ENCODE results near the gene CTDSPL2.

The CTDSPL2 gene

DNA sequence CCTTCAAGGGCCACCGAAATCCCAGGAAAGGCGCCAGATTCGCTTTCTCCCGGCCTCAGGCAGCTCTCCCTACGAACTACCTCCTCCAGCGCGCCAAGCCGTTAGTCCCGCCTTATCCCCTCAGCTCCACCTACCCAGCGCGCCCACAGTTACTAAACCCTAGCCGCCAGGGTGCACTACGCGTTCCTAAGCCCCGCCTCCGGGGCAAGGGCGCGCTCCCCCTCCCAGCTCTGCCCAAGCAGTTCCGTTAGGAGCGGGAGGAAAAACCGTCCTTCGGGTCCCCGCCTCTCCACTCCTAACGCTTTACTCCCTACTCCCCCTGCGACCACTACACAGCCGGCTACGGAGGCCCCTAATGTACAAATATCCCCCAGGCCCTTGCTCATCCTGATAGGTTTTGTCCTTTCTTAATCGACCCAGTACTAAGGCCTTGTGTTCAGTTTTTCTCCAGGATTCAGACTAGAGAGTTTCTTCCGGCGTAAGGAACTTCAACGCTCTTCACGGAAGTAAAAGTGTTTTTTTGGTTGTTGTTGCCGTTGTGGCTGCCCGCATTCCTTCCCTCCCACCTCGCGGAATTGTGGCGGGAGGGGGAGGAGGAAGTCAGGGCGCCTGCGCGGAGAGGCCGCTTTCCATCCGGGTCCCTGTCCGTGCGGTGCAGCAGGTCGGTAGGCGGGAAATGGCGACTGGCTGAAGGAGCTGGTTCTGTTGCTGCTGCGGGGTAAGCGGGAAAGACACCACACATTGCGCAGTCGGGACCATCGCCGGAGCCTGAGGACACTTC is at the start of gene CTDSPL2:
Gene CTDSPL2 (plus strand): TSS at position 655 of the 781 bp plus-strand sequence. CDS start 31,386 bp downstream, outside the sequence.
- DNase-seq (ENCODE audit: insufficient read length, low spot score) (peak; percentile 47), FAIRE-seq (no peak)
- TF ChIP-seq, protein P1, sequence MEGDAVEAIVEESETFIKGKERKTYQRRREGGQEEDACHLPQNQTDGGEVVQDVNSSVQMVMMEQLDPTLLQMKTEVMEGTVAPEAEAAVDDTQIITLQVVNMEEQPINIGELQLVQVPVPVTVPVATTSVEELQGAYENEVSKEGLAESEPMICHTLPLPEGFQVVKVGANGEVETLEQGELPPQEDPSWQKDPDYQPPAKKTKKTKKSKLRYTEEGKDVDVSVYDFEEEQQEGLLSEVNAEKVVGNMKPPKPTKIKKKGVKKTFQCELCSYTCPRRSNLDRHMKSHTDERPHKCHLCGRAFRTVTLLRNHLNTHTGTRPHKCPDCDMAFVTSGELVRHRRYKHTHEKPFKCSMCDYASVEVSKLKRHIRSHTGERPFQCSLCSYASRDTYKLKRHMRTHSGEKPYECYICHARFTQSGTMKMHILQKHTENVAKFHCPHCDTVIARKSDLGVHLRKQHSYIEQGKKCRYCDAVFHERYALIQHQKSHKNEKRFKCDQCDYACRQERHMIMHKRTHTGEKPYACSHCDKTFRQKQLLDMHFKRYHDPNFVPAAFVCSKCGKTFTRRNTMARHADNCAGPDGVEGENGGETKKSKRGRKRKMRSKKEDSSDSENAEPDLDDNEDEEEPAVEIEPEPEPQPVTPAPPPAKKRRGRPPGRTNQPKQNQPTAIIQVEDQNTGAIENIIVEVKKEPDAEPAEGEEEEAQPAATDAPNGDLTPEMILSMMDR (IDR thresholded peaks at IDR 0.05; ENCODE audit: insufficient read depth, missing control alignments) = peak; percentile 35

DNA sequence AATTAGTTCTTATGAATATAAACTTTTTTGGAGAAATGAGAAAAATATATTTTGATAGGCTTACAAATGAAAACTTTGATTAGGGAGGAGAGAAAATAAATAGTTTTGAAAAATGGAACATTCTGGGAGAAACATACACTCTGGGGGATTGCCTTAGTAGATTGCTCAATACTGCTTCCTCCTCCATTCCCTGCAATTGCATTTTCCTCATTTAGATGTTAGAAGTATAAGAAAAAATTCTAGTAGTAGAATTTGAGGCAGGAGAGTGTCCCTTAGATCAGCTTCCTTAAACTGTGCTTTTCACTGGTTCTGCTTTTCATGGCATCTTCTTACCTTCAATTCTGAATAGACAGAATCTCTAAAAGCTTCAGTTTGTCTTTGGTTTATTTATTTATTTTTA is 46.2 kb upstream of the CTDSPL2 start:
- TF ChIP-seq, protein P1 (IDR thresholded peaks at IDR 0.05; ENCODE audit: insufficient read depth, missing control alignments) = no peak
- DNase-seq (ENCODE audit: insufficient read length, low spot score) (no peak), FAIRE-seq (no peak)

DNA sequence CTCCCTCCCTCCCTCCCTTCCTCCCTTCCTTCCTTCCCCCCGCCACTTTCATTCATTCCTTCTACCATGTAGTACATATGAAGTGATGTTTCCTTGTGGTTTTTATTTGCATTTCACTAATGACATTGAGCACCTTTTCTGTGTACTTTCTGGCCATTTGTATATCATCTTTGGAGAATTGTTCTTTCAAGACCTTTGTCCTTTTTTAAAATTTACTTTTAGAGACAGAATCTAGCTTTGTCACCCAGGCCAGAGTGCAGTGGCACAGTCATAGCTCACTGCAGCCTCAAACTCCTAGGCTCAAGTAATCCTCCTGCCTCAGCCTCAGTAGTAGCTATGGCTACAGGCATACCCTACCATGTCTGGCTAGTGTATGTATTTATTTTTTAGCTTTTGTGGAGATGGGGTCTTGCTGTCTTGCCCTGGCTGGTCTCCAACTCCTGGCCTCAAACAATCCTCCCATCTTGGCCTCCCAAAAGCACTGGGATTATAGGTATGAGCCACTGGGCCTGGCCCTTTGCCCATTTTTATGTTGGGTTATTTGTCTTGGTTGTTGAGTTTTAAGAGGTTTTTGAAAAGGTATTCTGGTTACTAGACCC is 42.0 kb upstream of the CTDSPL2 start:
- FAIRE-seq (no peak), DNase-seq (ENCODE audit: insufficient read length, low spot score) (no peak)
- TF ChIP-seq, protein P1 (IDR thresholded peaks at IDR 0.05; ENCODE audit: insufficient read depth, missing control alignments) = no peak

DNA sequence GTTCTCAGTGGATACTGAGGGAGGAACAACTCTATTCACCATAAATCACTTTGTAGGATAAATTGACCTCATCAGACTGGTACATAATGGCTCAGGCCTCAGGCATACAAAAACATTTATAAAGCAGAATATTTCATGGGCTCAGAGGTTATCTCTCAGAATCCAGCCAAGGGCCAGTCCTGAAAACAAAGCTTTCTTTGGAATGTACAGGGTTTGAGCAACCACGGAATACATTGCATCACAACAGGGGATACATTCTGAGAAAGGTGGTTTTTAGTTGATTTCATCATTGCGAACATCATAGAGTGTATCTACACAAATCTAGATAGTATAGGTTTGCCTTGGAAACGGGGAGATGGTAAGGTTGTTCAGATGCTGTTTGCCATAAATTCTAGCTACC is 33.4 kb upstream of the CTDSPL2 start:
- no peak for FAIRE-seq
- no peak for DNase-seq (ENCODE audit: insufficient read length, low spot score)
- TF ChIP-seq, protein P1 (IDR thresholded peaks at IDR 0.05; ENCODE audit: insufficient read depth, missing control alignments) = no peak

DNA sequence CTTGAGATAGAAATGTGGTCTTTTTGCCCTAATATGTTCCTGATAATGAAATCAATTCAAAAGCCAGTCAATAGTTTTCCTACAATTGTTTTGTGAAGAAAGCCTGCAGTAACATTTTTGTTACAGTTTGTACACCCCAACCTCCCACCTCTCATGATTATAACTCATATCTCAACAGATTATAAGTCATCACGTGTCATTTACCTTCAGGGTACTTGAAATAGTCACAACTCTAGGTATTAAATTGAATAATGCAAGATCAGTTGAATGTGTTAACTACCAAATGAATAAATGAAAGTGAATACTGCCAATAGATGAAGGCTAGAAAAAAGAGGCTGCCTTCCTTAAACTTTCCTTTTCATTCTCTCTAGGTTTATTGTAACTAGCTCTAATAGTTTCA is 32.9 kb upstream of the CTDSPL2 start:
- DNase-seq (ENCODE audit: insufficient read length, low spot score) (no peak), FAIRE-seq (no peak)
- TF ChIP-seq, protein P1 (IDR thresholded peaks at IDR 0.05; ENCODE audit: insufficient read depth, missing control alignments) = no peak

DNA sequence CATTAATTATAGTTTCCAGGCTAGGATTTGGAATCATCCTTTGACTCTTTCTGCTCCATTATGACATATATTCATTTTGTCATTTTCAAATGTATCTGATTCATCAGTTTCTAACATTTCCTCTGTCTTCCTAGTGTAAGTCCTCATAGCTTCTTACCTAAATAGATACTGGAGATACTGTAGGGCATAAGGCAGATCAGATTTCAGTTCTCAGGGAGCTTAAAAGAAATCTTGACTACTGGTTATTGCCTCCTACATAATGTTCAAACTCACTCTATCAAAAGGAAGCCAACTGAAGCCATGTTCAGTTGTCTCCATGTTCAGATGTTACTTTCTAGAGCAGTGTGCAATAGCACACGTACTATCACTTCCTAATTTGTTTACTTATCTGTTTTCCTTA is 29.6 kb upstream of the CTDSPL2 start:
- FAIRE-seq = no peak

More for the DNA sequence above, 29.6 kb upstream of the CTDSPL2 start:
- TF ChIP-seq, protein P1 (IDR thresholded peaks at IDR 0.05; ENCODE audit: insufficient read depth, missing control alignments) = no peak
- no peak for DNase-seq (ENCODE audit: insufficient read length, low spot score)

Measured in D721Med (cell line).